VCaP (cell line): ENCODE data around the gene LENG1.

Source experiments
- H3K27ac ChIP-seq: fragments of 450-650 bp; 2 replicates; pipeline ENCODE4 v1.5.1; 2017
- TF ChIP-seq, protein P1 (sequence below): fragments of 450-650 bp; conservative IDR thresholded peaks from 2 replicates; pipeline ENCODE4 v1.5.1; 2017; ENCODE audit warnings: mild to moderate bottlenecking, moderate library complexity

The LENG1 gene

DNA sequence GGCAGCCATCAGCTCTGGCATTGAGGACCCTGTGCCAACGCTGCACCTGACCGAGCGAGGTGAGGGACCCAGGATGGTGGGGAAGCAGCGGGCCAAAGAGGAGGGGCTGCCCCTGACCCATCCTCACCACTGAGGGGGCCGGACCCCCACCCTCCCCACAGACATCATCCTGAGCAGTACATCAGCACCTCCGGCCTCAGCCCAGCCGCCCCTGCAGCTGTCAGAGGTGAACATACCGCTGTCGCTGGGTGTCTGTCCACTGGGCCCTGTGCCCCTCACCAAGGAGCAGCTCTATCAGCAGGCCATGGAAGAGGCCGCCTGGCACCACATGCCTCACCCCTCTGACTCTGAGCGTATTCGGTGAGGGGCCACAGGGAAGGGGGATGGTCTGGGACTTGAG, 7.3 kb downstream of the LENG1 start:
- no peak overlapping the region for H3K27ac ChIP-seq
- TF ChIP-seq, protein P1, sequence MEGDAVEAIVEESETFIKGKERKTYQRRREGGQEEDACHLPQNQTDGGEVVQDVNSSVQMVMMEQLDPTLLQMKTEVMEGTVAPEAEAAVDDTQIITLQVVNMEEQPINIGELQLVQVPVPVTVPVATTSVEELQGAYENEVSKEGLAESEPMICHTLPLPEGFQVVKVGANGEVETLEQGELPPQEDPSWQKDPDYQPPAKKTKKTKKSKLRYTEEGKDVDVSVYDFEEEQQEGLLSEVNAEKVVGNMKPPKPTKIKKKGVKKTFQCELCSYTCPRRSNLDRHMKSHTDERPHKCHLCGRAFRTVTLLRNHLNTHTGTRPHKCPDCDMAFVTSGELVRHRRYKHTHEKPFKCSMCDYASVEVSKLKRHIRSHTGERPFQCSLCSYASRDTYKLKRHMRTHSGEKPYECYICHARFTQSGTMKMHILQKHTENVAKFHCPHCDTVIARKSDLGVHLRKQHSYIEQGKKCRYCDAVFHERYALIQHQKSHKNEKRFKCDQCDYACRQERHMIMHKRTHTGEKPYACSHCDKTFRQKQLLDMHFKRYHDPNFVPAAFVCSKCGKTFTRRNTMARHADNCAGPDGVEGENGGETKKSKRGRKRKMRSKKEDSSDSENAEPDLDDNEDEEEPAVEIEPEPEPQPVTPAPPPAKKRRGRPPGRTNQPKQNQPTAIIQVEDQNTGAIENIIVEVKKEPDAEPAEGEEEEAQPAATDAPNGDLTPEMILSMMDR = no peak

DNA sequence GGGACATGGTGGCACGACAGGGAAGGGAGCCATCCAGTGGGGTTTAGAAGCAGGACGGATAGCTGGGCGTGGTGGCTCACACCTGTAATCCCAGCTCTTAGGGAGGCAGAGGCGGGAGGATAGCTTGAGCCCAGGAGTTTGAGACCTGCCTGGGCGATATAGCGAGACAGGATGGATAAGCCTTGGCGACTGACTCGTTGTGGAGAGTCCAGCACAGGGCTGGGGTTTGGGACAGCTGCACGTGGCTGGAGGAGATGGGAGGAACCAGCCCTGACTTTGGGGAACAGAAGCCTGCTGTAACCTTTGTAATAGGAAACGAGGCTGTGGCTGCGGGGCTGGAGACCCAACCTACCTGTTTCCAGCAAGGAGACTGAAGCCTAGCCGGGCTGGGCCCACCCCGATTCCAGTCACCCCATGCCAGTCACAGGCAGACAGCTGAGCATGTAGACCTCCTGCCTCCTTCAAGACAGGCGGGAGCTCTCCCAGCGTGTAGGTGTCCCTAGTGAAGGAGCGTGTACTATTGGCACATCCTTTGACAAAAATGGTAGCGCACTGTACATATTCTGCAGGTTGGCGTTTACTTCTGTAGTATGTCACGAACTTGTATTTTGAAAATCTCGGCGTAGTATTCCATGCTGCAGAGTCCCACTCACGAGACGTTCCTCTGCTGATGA, 8.0 kb downstream of the LENG1 start:
- TF ChIP-seq, protein P1 = no peak

DNA sequence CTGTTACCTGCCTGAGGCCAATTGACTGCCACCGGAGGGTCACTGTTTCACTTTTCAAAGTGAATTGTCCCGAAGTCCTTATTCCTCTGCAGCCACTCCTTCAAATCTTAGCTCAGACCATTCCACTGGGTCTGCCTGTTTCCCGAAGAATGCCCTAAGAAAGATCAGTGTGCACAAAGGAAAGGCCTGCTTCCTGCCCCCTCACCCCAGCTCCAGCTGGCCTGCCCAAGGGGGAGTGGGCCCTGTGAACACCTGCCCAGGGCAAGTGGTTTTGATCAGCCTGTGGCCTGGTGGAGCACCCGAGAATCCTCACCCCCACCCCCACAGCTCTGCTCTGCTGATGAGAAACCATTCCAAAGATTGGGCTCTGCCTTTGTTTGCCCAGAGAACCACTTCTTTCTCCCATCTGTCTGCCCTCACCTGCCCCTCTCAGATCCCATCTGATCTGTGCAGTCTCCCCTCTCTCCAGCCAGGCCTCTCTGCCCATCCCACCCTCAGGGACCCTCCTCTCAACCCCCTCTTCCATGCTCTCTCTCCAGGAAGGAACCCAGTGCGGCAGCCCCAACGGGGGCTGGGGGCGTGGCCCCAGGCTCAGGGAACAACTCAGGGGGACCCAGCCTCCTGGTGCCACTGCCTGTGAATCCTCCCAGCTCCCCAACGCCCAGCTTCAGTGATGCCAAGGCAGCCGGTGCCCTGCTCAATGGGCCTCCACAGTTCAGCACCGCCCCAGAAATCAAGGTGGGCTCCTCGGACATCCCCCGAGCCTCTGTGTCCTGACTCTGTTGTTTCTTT, 10.3 kb downstream of the LENG1 start:
- H3K27ac ChIP-seq = peak overlapping the region; percentile 10; the same call in 1 of the 2 replicates
- TF ChIP-seq, protein P1 = no peak

More for the DNA sequence above, 8.0 kb downstream of the LENG1 start:
- no peak overlapping the region for H3K27ac ChIP-seq

DNA sequence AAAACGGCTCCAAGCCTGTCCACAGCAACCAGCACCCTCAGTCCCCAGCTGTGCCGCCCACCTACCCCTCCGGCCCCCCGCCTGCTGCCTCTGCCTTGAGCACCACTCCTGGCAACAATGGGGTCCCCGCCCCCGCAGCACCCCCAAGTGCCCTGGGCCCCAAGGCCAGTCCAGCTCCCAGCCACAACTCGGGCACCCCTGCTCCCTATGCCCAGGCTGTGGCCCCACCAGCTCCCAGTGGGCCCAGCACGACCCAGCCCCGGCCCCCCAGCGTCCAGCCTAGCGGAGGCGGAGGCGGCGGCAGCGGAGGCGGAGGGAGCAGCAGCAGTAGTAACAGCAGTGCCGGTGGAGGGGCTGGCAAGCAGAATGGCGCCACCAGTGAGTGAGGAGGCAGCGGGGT, 11.4 kb downstream of the LENG1 start:
- peak overlapping the region; percentile 10; the same call in 1 of the 2 replicates for H3K27ac ChIP-seq
- TF ChIP-seq, protein P1 = no peak

DNA sequence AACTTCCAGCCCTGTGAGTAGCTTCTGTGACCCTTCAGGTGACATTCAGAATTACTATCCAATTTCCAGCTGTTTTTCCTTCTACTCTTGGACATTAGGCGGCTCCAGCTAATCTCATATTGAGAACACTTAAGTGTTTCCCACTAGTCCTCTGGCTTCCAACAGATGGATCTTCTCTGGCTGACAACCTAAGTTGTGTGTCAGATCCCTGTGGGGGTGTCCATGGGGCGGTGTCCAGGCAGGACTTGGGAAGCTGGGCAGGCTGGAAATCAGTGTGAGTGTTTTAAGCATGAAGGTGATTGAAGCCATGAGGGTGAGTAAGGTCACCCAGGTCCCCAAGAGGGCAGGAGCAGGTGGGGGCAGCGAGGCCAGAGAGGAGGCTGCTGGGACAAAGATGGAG, 11.8 kb downstream of the LENG1 start:
- TF ChIP-seq, protein P1 = no peak
- H3K27ac ChIP-seq = no peak overlapping the region

DNA sequence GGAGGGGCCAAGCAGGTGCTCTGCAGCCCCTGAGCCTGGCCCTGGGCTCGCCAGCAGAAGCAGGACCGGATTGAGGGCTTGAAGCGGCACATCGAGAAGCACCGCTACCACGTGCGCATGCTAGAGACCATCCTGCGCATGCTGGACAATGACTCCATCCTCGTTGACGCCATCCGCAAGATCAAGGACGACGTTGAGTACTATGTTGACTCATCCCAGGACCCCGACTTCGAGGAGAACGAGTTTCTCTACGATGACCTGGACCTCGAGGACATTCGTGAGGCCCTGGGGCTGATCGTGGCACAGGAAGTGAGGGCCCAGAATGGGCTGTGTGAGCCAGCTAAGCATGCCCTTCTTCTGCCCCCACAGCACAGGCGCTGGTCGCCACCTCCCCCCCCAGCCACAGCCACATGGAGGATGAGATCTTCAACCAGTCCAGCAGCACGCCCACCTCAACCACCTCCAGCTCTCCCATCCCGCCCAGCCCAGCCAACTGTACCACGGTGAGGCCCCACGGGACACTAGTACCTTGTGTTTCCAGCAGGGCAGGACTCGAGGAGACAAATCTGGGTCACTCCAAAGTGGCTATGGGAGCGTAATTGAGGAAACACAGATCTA, 13.9 kb downstream of the LENG1 start:
- TF ChIP-seq, protein P1 = no peak
- no peak overlapping the region for H3K27ac ChIP-seq

DNA sequence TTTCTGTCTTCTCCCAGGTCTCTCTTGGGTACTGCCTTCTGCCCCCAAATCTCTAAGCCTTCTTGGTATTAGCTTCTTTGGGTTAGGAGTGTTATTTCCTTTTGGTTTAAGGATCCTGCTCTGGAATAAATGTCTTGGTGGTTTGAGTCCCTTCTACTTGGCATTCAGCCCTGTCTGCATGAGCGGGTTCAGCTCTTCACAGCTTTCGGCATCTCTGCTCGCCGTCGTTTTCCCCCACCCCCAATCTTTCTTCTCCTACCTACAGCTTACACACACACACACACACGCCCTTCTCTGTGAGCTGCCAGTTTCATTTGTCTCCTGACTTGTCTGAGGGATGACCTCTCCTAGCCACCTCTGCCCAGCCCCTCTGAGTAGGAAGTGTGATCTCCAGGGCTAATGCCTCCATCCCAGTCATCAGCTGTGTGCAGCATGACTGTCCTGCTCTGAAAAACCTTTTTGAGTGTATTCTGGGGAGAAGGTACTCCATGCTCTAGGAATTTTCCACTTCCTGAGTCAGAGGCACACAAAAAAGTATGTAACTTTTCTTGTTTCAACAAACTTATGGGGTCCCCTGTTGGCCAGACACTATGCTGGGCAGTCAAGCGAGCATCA, 17.2 kb downstream of the LENG1 start:
- H3K27ac ChIP-seq = no peak overlapping the region; the same call in 1 of the 2 replicates
- TF ChIP-seq, protein P1 = no peak
